Mesenchymal stem cell (in vitro differentiated cells and primary cell): ENCODE results near the gene SORCS1.

ENCODE experiments used
- DNase-seq: peaks from one replicate; pipeline ENCODE4 v3.0.0-alpha.2; 2013
- H2AFZ ChIP-seq: one replicate; pipeline ENCODE4 v1.6.1; 2013; ENCODE audit warnings: low read depth, mild to moderate bottlenecking, control low read depth, inconsistent platforms, low read length, moderate library complexity
- H2AK5ac ChIP-seq: 2 replicates; pipeline ENCODE4 v1.6.1; 2013; ENCODE audit warnings: low read length, moderate library complexity, mild to moderate bottlenecking, inconsistent platforms; ENCODE audit not compliant: severe bottlenecking
- H2BK120ac ChIP-seq: one replicate; pipeline ENCODE4 v1.6.1; 2013; ENCODE audit warnings: low read depth, mild to moderate bottlenecking, inconsistent platforms, low read length, moderate library complexity
- H2BK12ac ChIP-seq, 2 experiments: one replicate each; pipeline ENCODE4 v1.6.1; 2013; ENCODE audit warnings: inconsistent platforms in 2 of 2, low read length in 2 of 2, mild to moderate bottlenecking in 2 of 2, moderate library complexity in 2 of 2, control low read depth in 1 of 2
- H2BK15ac ChIP-seq: one replicate; pipeline ENCODE4 v1.6.1; 2013; ENCODE audit warnings: mild to moderate bottlenecking, low read depth, inconsistent platforms; ENCODE audit not compliant: poor library complexity, severe bottlenecking
- H2BK5ac ChIP-seq: 2 replicates; pipeline ENCODE4 v1.6.1; 2013; ENCODE audit warnings: low read depth, mild to moderate bottlenecking, low read length, control low read depth, inconsistent platforms; ENCODE audit not compliant: poor library complexity, severe bottlenecking
- H3K14ac ChIP-seq, 2 experiments: one replicate each; pipeline ENCODE4 v1.6.1; 2013; ENCODE audit warnings: inconsistent platforms in 2 of 2, low read length in 2 of 2, control low read depth in 1 of 2, mild to moderate bottlenecking in 1 of 2, moderate library complexity in 1 of 2
- H3K18ac ChIP-seq, 2 experiments: one replicate each; pipeline ENCODE4 v1.6.1; 2013; ENCODE audit warnings: inconsistent platforms in 2 of 2, low read length in 2 of 2, control low read depth in 1 of 2, low read depth in 1 of 2, mild to moderate bottlenecking in 1 of 2
- H3K23ac ChIP-seq, 2 experiments: one replicate each; pipeline ENCODE4 v1.6.1; 2013; ENCODE audit warnings: inconsistent platforms in 2 of 2, low read length in 2 of 2, mild to moderate bottlenecking in 2 of 2, moderate library complexity in 2 of 2, control low read depth in 1 of 2
- H3K27ac ChIP-seq: 2 replicates; pipeline ENCODE4 v1.5.1; 2013; ENCODE audit warnings: mild to moderate bottlenecking, moderate library complexity, low read length, control low read depth, inconsistent platforms; ENCODE audit not compliant: poor library complexity, severe bottlenecking
- H3K27me3 ChIP-seq, 2 experiments: 2 replicates each; pipeline versions ENCODE4 v1.6.1 to v1.7.0; 2013; ENCODE audit warnings: low read length in 2 of 2, mild to moderate bottlenecking in 2 of 2, moderate library complexity in 2 of 2, control low read depth in 1 of 2, inconsistent platforms in 1 of 2; ENCODE audit not compliant: control insufficient read depth in 1 of 2, insufficient read depth in 1 of 2
- H3K36me3 ChIP-seq, 2 experiments: 2 replicates each; pipeline versions ENCODE4 v1.6.1 to v1.7.0; 2013; ENCODE audit warnings: low read length in 2 of 2, control low read depth in 1 of 2, inconsistent platforms in 1 of 2, low read depth in 1 of 2, mild to moderate bottlenecking in 1 of 2; ENCODE audit not compliant: insufficient read depth in 2 of 2, control insufficient read depth in 1 of 2
- H3K4ac ChIP-seq, 2 experiments: one replicate each; pipeline ENCODE4 v1.6.1; 2013; ENCODE audit warnings: inconsistent platforms in 2 of 2, low read length in 2 of 2, mild to moderate bottlenecking in 2 of 2, moderate library complexity in 2 of 2, control low read depth in 1 of 2, low read depth in 1 of 2
- H3K4me1 ChIP-seq: 2 replicates; pipeline ENCODE4 v1.6.1; 2013; ENCODE audit warnings: low read depth, low read length, control low read depth; ENCODE audit not compliant: control insufficient read depth, insufficient read depth
- H3K4me2 ChIP-seq: 2 replicates; pipeline ENCODE4 v1.6.1; 2013; ENCODE audit warnings: low read length, mild to moderate bottlenecking, inconsistent platforms; ENCODE audit not compliant: poor library complexity, severe bottlenecking
- H3K4me3 ChIP-seq, 2 experiments: 2 replicates each; pipeline versions ENCODE4 v1.5.1 to v1.7.0; 2013; ENCODE audit warnings: low read length in 2 of 2, mild to moderate bottlenecking in 2 of 2, control low read depth in 1 of 2, low read depth in 1 of 2; ENCODE audit not compliant: insufficient read depth in 1 of 2
- H3K79me1 ChIP-seq: replicated peaks from 2 replicates; pipeline ENCODE4 v1.6.1; 2013; ENCODE audit warnings: mild to moderate bottlenecking, control low read depth, low read length, inconsistent platforms; ENCODE audit not compliant: poor library complexity, severe bottlenecking
- H3K9ac ChIP-seq: 2 replicates; pipeline ENCODE4 v1.7.0; 2013; ENCODE audit warnings: mild to moderate bottlenecking, low read length, moderate library complexity
- H3K9me3 ChIP-seq: 2 replicates; pipeline ENCODE4 v1.7.0; 2013; ENCODE audit warnings: mild to moderate bottlenecking, low read length; ENCODE audit not compliant: control insufficient read depth
- H4K8ac ChIP-seq: one replicate; pipeline ENCODE4 v1.6.1; 2013; ENCODE audit warnings: inconsistent platforms, mild to moderate bottlenecking, low read length, moderate library complexity
- H4K91ac ChIP-seq: one replicate; pipeline ENCODE4 v1.6.1; 2013; ENCODE audit warnings: mild to moderate bottlenecking, low read length, inconsistent platforms
- WGBS: methylation state at CpG from one replicate; pipeline ENCODE4 v1.1.7; 2013; ENCODE audit warnings: mixed read lengths; 5-methylcytosine and 5-hydroxymethylcytosine counted together

The SORCS1 gene

GRCh38 chr10:106764360-106764759, 400.1 kb downstream of the SORCS1 start:
- H2AFZ ChIP-seq: no peak overlapping the region
- no peak overlapping the region for H2BK15ac ChIP-seq
- no peak overlapping the region for H4K91ac ChIP-seq
- H3K27me3 ChIP-seq: no peaks in the 10 kb centered on the region
- H3K14ac ChIP-seq: no peak overlapping the region
- H3K27ac ChIP-seq: no peak overlapping the region
- no peak overlapping the region for H2BK120ac ChIP-seq
- no peak overlapping the region for H3K4me3 ChIP-seq
- no peak overlapping the region for H2AK5ac ChIP-seq
- no peaks in the 10 kb centered on the region for H3K9me3 ChIP-seq
- H3K79me1 ChIP-seq: no peaks in the 10 kb centered on the region
- no peak overlapping the region for H3K18ac ChIP-seq
- H3K4me2 ChIP-seq: no peak overlapping the region
- no peak overlapping the region for H3K4ac ChIP-seq
- H2BK12ac ChIP-seq: no peak overlapping the region
- H3K4me1 ChIP-seq: no peaks in the 10 kb centered on the region
- H3K23ac ChIP-seq: no peak overlapping the region
- DNase-seq: no peak
- no peak overlapping the region for H4K8ac ChIP-seq
- 93% methylated on average over 5 of the region's 6 CpGs for WGBS
- H3K9ac ChIP-seq: no peak overlapping the region
- H3K36me3 ChIP-seq: no peaks in the 10 kb centered on the region
- H2BK5ac ChIP-seq: no peak overlapping the region

- no peak overlapping the region for H3K27ac ChIP-seq
- H2BK5ac ChIP-seq: no peak overlapping the region
- WGBS: 70% methylated on average over 3 of the region's 4 CpGs
- no peaks in the 10 kb centered on the region for H3K27me3 ChIP-seq
- no peak overlapping the region for H4K8ac ChIP-seq
- no peaks in the 10 kb centered on the region for H3K36me3 ChIP-seq
- no peak overlapping the region for H2BK15ac ChIP-seq
- H3K14ac ChIP-seq: no peak overlapping the region
- H3K18ac ChIP-seq: no peak overlapping the region
- no peak overlapping the region for H3K4me2 ChIP-seq
- no peak overlapping the region for H2AFZ ChIP-seq
- H3K9me3 ChIP-seq: no peaks in the 10 kb centered on the region
- no peak overlapping the region for H3K4ac ChIP-seq
- no peak overlapping the region for H3K23ac ChIP-seq
- no peak overlapping the region for H4K91ac ChIP-seq
- H3K4me3 ChIP-seq: no peak overlapping the region
- DNase-seq: no peak
- H3K9ac ChIP-seq: no peak overlapping the region
- H3K4me1 ChIP-seq: no peaks in the 10 kb centered on the region
- H2AK5ac ChIP-seq: no peak overlapping the region
- H2BK12ac ChIP-seq: no peak overlapping the region
- H2BK120ac ChIP-seq: no peak overlapping the region
- H3K79me1 ChIP-seq: no peaks in the 10 kb centered on the region
These were observed 402.6 kb downstream of the SORCS1 start for GRCh38 chr10:106761906-106762305.

GRCh38 chr10:106757521-106757920, 407.0 kb downstream of the SORCS1 start:
- H2AFZ ChIP-seq: no peak overlapping the region
- no peak overlapping the region for H3K27ac ChIP-seq
- no peaks in the 10 kb centered on the region for H3K36me3 ChIP-seq
- H3K79me1 ChIP-seq: no peaks in the 10 kb centered on the region
- no peak overlapping the region for H3K23ac ChIP-seq
- H4K8ac ChIP-seq: no peak overlapping the region
- no peak overlapping the region for H3K14ac ChIP-seq
- H3K4me3 ChIP-seq: no peak overlapping the region
- WGBS: 63% methylated on average over 2 of the region's 3 CpGs
- H3K27me3 ChIP-seq: no peaks in the 10 kb centered on the region
- no peak overlapping the region for H2AK5ac ChIP-seq
- H3K4ac ChIP-seq: no peak overlapping the region
- no peak overlapping the region for H2BK15ac ChIP-seq
- no peak overlapping the region for H2BK12ac ChIP-seq
- no peak overlapping the region for H3K9ac ChIP-seq
- no peaks in the 10 kb centered on the region for H3K4me1 ChIP-seq
- no peak overlapping the region for H3K4me2 ChIP-seq
- no peak for DNase-seq
- no peak overlapping the region for H2BK120ac ChIP-seq
- H3K18ac ChIP-seq: no peak overlapping the region
- no peaks in the 10 kb centered on the region for H3K9me3 ChIP-seq
- no peak overlapping the region for H2BK5ac ChIP-seq
- no peak overlapping the region for H4K91ac ChIP-seq

GRCh38 chr10:106751091-106751490, 413.4 kb downstream of the SORCS1 start:
- Histone ChIP-seq H3K23ac (no peak overlapping the region), H4K8ac (no peak overlapping the region), H2BK12ac (no peak overlapping the region), H2BK5ac (no peak overlapping the region), H3K18ac (no peak overlapping the region), H4K91ac (no peak overlapping the region), H3K9ac (no peak overlapping the region), H3K27me3 (no peaks in the 10 kb centered on the region), H2BK120ac (no peak overlapping the region), H3K4me3 (no peak overlapping the region), H3K14ac (no peak overlapping the region), H3K27ac (no peak overlapping the region), H2BK15ac (no peak overlapping the region), H2AK5ac (no peak overlapping the region), H3K4ac (no peak overlapping the region), H2AFZ (no peak overlapping the region), H3K79me1 (no peaks in the 10 kb centered on the region), H3K9me3 (no peaks in the 10 kb centered on the region), H3K36me3 (no peaks in the 10 kb centered on the region), H3K4me1 (no peaks in the 10 kb centered on the region), H3K4me2 (no peak overlapping the region)
- DNase-seq: no peak
- 69% methylated on average over 2 of the region's 5 CpGs for WGBS
